ENCODE measurements around the gene S100A10. TPM values are rescaled to one million over a fixed set of nuclear protein-coding genes. Genes with fewer than 3 reads are reported as not detected.

The S100A10 gene
- total RNA-seq, result 553 and 587 TPM in 2 replicates

DNA sequence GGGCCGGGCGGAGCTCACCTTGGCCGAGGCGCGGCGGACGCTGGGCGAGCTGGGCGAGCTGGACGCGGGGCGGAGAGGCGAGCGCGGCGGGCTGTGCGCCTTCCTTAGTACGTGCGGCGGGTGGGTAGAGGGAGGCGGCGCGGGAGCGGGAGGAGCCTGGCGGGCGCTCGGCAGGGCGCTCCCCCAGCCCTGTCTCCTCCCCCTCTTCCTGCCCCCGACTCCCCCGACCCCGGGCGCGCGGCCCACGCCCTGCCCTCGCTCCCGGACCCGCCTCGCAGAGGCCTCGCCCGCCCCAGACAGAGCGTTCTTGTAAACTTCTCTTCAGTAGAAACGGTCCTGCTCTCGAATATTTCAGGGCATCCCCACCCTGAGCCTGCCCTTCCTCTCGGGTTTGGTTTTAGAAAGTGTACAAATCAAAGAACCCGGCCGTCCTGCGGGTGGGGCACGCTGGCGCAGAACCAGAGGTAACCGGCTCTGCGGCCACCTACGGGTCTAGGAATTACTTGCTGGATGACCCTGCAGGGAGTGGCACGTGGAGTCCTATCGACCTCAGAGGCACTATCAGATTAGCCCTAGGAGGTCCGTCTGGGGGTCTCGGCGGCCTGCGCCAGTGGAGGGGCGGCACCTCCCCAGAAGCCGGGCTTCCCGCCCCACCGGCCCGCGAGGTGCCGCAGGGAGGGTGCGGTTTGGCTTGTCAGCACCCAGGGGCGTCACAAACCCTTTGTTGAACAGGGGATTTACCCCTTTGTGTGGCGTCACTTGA is at the start of gene S100A10:
Gene S100A10 (minus strand): TSS at position 126 of the 763 bp plus-strand sequence. CDS start 7,629 bp downstream, outside the sequence.

GRCh38 chr1:152036267-152037216 is 42.9 kb upstream of the S100A10 start, which contains the start of gene S100A11:
Gene S100A11 (minus strand): TSS chr1:152037004. CDS start chr1:152036915, 89 bp downstream.

Other genes with a start within 250 kb of the S100A10 start
- gene MRPL9, start 230.4 kb downstream of the S100A10 start, total RNA-seq, result 64.5 and 68.1 TPM in 2 replicates
- gene TDRKH, start 203.4 kb downstream of the S100A10 start, total RNA-seq, result 2.5 and 3.2 TPM in 2 replicates
- not detected in 2 replicates for gene LINGO4, start 188.4 kb downstream of the S100A10 start, total RNA-seq
- 0.22 and 0.39 TPM in 2 replicates for gene RORC, start 162.1 kb downstream of the S100A10 start, total RNA-seq
- not detected in 2 replicates for gene C2CD4D, start 154.0 kb downstream of the S100A10 start, total RNA-seq
- not detected in 2 replicates for gene THEM5, start 140.1 kb downstream of the S100A10 start, total RNA-seq
- gene THEM4, start 84.3 kb downstream of the S100A10 start, total RNA-seq, result 14.6 and 17.6 TPM in 2 replicates
- 210 and 218 TPM in 2 replicates for gene S100A11, start 43.1 kb upstream of the S100A10 start, total RNA-seq
- not detected in 2 replicates for gene TCHHL1, start 95.2 kb upstream of the S100A10 start, total RNA-seq
- gene TCHH, start 121.6 kb upstream of the S100A10 start, total RNA-seq, result under 0.01 TPM in 1 of 2 replicates, not detected in the other
- gene RPTN, start 165.4 kb upstream of the S100A10 start, total RNA-seq, result 0.13 and 0.54 TPM in 2 replicates
- gene HRNR, start 230.3 kb upstream of the S100A10 start, total RNA-seq, result not detected in 2 replicates